Measurements from ENCODE around the gene PDP2.
"Not testable (repeated sequence)": the region's sequence is repeated elsewhere in the genome, so short reads cannot be mapped to it uniquely, and the experiment has no call there.

Gene PDP2

GRCh38 chr16:66920924-66921680, 40.8 kb downstream of the PDP2 start:
- no peak for DNase-seq (ENCODE audit: low read depth)

GRCh38 chr16:66921729-66922450, 41.6 kb downstream of the PDP2 start:
- no peak for DNase-seq (ENCODE audit: low read depth)

- DNase-seq (ENCODE audit: low read depth) = no peak
Measured at GRCh38 chr16:66923247-66923731, 43.0 kb downstream of the PDP2 start.

- DNase-seq (ENCODE audit: low read depth) = no peak
Measured at GRCh38 chr16:66923866-66924265, 43.6 kb downstream of the PDP2 start.

GRCh38 chr16:66924527-66925321, 44.4 kb downstream of the PDP2 start:
- DNase-seq (ENCODE audit: low read depth) = peak; percentile 18

GRCh38 chr16:66925322-66925840, 45.1 kb downstream of the PDP2 start, which contains the start of gene RRAD:
Gene RRAD (minus strand): TSS chr16:66925535. CDS start chr16:66925179, 356 bp downstream.
- DNase-seq (ENCODE audit: low read depth) = no peak

GRCh38 chr16:66926171-66926947, 46.0 kb downstream of the PDP2 start:
- DNase-seq (ENCODE audit: low read depth) = no peak

- no peak for DNase-seq (ENCODE audit: low read depth)
Measured at GRCh38 chr16:66926961-66927436, 46.7 kb downstream of the PDP2 start.

- DNase-seq (ENCODE audit: low read depth) = no peak
Measured at GRCh38 chr16:66927918-66928649, 47.8 kb downstream of the PDP2 start.

- DNase-seq (ENCODE audit: low read depth) = no peak
Measured at GRCh38 chr16:66928702-66929388, 48.5 kb downstream of the PDP2 start.

GRCh38 chr16:66930189-66930588, 49.9 kb downstream of the PDP2 start:
- DNase-seq (ENCODE audit: low read depth) = no peak

GRCh38 chr16:66931665-66932064, 51.4 kb downstream of the PDP2 start:
- no peak for DNase-seq (ENCODE audit: low read depth)

- DNase-seq (ENCODE audit: low read depth) = no peak
Measured at GRCh38 chr16:66932076-66932475, 51.8 kb downstream of the PDP2 start.

GRCh38 chr16:66933776-66934137, 53.4 kb downstream of the PDP2 start:
- DNase-seq (ENCODE audit: low read depth) = no peak

- DNase-seq (ENCODE audit: low read depth) = peak; percentile 82
Measured at GRCh38 chr16:66934138-66934838, 54.0 kb downstream of the PDP2 start, which contains the start of gene CIAO2B. Gene CIAO2B (minus strand): TSS chr16:66934402. CDS start chr16:66934364, 38 bp downstream.

GRCh38 chr16:66934839-66935313, 54.6 kb downstream of the PDP2 start:
- not testable (repeated sequence) for DNase-seq (ENCODE audit: low read depth)

- DNase-seq (ENCODE audit: low read depth) = no peak
Measured at GRCh38 chr16:66935314-66936011, 55.1 kb downstream of the PDP2 start, which contains the start of gene CES2. Gene CES2 (plus strand): TSS chr16:66935516. CDS start chr16:66935636, 120 bp downstream.

- no peak for DNase-seq (ENCODE audit: low read depth)
Measured at GRCh38 chr16:66936462-66936861, 56.1 kb downstream of the PDP2 start.

Measured in activated T-helper 1 cell treated with Interleukin-2 at 50 U/mL for 16 hours (primary cell).